HL-60 (cell line): ENCODE data around the gene DYRK2.

Experiments
- GABPA ChIP-seq: IDR thresholded peaks from 2 replicates; pipeline ENCODE4 v1.6.1; 2012; ENCODE audit warnings: low read depth
- POLR2AphosphoS5 ChIP-seq: IDR thresholded peaks from 2 replicates; pipeline ENCODE4 v1.6.1; 2012; ENCODE audit warnings: low read depth
- REST ChIP-seq: IDR thresholded peaks from 2 replicates; pipeline ENCODE4 v1.6.1; 2012; ENCODE audit warnings: low read depth; ENCODE audit not compliant: insufficient replicate concordance
- SPI1 ChIP-seq: IDR thresholded peaks from 2 replicates; pipeline ENCODE4 v1.6.1; 2012; ENCODE audit warnings: low read depth, mild to moderate bottlenecking, borderline replicate concordance
- TF ChIP-seq, protein P1 (sequence below): IDR thresholded peaks from one replicate; pipeline ENCODE4 v1.5.1; 2011; ENCODE audit warnings: low read length, control low read depth, inconsistent platforms; ENCODE audit not compliant: insufficient read depth

DNA sequence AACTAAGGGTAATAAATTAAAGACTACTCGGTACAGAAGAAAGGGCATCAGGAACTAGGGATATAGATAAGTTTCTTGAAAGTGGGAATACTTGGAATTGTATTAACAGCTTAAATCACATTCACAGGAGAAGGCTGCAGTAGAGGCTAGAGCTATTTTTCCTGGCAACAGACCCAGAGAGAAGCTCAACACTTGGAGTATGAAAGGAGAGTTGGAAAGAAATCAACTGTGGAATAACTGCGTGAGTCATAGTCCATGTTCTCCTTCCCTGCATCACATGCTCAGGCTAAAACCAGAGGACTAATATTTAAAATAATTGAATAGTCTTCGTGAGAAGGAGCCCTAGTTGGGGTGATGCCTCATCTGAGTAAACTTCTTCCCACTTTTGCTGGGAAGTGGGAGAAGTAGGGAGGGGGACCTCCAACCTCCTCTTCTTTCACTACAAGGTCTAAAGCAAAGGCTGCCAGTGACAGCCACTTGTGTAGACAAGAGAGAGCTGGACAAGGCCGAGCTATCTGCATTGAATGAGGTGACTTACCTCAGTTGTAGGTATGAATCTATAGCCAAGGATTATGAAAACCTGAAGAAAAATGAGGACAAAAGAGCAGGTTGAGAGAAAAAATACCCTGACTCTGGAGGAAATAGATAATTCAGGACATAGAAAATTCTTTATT, 32.7 kb downstream of the DYRK2 start:
- no peak for TF ChIP-seq POLR2AphosphoS5
- TF ChIP-seq, protein P1, sequence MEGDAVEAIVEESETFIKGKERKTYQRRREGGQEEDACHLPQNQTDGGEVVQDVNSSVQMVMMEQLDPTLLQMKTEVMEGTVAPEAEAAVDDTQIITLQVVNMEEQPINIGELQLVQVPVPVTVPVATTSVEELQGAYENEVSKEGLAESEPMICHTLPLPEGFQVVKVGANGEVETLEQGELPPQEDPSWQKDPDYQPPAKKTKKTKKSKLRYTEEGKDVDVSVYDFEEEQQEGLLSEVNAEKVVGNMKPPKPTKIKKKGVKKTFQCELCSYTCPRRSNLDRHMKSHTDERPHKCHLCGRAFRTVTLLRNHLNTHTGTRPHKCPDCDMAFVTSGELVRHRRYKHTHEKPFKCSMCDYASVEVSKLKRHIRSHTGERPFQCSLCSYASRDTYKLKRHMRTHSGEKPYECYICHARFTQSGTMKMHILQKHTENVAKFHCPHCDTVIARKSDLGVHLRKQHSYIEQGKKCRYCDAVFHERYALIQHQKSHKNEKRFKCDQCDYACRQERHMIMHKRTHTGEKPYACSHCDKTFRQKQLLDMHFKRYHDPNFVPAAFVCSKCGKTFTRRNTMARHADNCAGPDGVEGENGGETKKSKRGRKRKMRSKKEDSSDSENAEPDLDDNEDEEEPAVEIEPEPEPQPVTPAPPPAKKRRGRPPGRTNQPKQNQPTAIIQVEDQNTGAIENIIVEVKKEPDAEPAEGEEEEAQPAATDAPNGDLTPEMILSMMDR, result no peak
- TF ChIP-seq GABPA, result no peak
- no peak for TF ChIP-seq REST
- TF ChIP-seq SPI1, result no peak
